Head of caudate nucleus (tissue), 42 donors: ENCODE results near the gene TOMM20L.
A peak's percentile ranks its signal among the peaks of the same experiment; 100 is the strongest.
"Not testable (repeated sequence)": the region's sequence is repeated elsewhere in the genome, so short reads cannot be mapped to it uniquely, and the experiment has no call there.

Experiments used
- DNase-seq, 42 donors: peaks; one replicate each; pipeline versions ENCODE4 v3.0.0 to v3.0.0-alpha.2; 2020 to 2021; ENCODE audit warnings: mixed read lengths in 7 of 42
- intact Hi-C: fragments of 100-400 bp; cut with DNase I; formaldehyde crosslinking; loops from one replicate; pipeline ENCODE4 v1.15.0; 2022

Gene TOMM20L

GRCh38 chr14:58415636-58416547 is 20.2 kb downstream of the TOMM20L start:
- intact Hi-C loops: no loop called here
- DNase-seq: no peak

- DNase-seq, intact Hi-C loops: not testable (repeated sequence)
These were observed 21.2 kb downstream of the TOMM20L start for GRCh38 chr14:58416934-58417333.

GRCh38 chr14:58426670-58427280 is 31.0 kb downstream of the TOMM20L start:
- DNase-seq: peak; percentile 37 to 87 (median 68)
- intact Hi-C loops: loop anchor here (2.0 to 5.0 kb wide), 2 partner anchors 96 to 129 kb away; partner anchors contain the start of gene ARID4A

- DNase-seq: peak; percentile 86 to 98 (median 94)
- intact Hi-C loops: loop anchor here (2.0 to 5.0 kb wide), 2 partner anchors 97 to 130 kb away; partner anchors contain the start of gene ARID4A
These were observed 31.8 kb downstream of the TOMM20L start, which contains the start of the genes KIAA0586 and TIMM9 for GRCh38 chr14:58427281-58428117. Gene KIAA0586, plus strand, starts transcription at chr14:58427719. Its CDS starts 546 bp downstream, at chr14:58428265. Gene TIMM9, minus strand, starts transcription at chr14:58427531. Its CDS starts 15,586 bp downstream, at chr14:58411945.

- intact Hi-C loops: loop anchor here (5.0 kb wide), 1 partner anchor 131 kb away; the partner anchor contains the start of gene ARID4A
- DNase-seq: peak in 6 of 42 donors; percentile 14 to 41 (median 20)
These were observed 32.5 kb downstream of the TOMM20L start for GRCh38 chr14:58428118-58428683.

GRCh38 chr14:58430156-58430555 is 34.4 kb downstream of the TOMM20L start:
- peak in 1 of 42 donors; percentile 19 for DNase-seq
- intact Hi-C loops: no loop called here

- no peak for DNase-seq
- intact Hi-C loops: no loop called here
These were observed 43.7 kb downstream of the TOMM20L start for GRCh38 chr14:58439476-58439875.

- no peak for DNase-seq
- intact Hi-C loops: no loop called here
These were observed 48.9 kb downstream of the TOMM20L start for GRCh38 chr14:58444627-58445026.

GRCh38 chr14:58455593-58456265 is 60.0 kb downstream of the TOMM20L start:
- intact Hi-C loops: no loop called here

More at GRCh38 chr14:58455593-58456265, 60.0 kb downstream of the TOMM20L start:
- no peak for DNase-seq
